B cell (primary cell): ENCODE data around the gene KRT72. TPM values are rescaled to one million over a fixed set of nuclear protein-coding genes. Genes with fewer than 3 reads are reported as not detected.

ENCODE experiments used
- ATAC-seq: fragments of 200-7000 bp; cut with Tn5 transposase; one replicate; pipeline ENCODE4 v1.10.0; 2021; ENCODE audit warnings: low read depth, mild to moderate bottlenecking, moderate number of reproducible peaks, moderate library complexity
- CTCF ChIA-PET: fragments of 350-600 bp; sonication (Branson Sonifier 250); formaldehyde crosslinking; loops from one replicate; lab custom pipeline; 2021; ENCODE audit warnings: antibody characterized with exemption, inconsistent platforms; lab: Charles Lee
- POLR2A ChIA-PET: fragments of 350-600 bp; sonication (Branson Sonifier 250); formaldehyde crosslinking; loops from one replicate; lab custom pipeline; 2021; ENCODE audit warnings: antibody characterized with exemption; lab: Charles Lee
- DNase-seq: peaks from one replicate; pipeline ENCODE4 v3.0.0; 2013
- H2AFZ ChIP-seq: 2 replicates; pipeline ENCODE4 v1.6.1; 2012; ENCODE audit warnings: mild to moderate bottlenecking, low read depth, low read length; ENCODE audit not compliant: insufficient read depth, poor library complexity, severe bottlenecking
- H3K27ac ChIP-seq, 2 donors: 1 replicate in 1 of 2; 2 replicates in 1 of 2; pipeline ENCODE4 v1.5.1; 2012 to 2013; ENCODE audit warnings: low read length in 2 of 2, mild to moderate bottlenecking in 2 of 2, moderate library complexity in 1 of 2
- H3K27me3 ChIP-seq, 4 experiments: fragments of 200-600 bp in 1 of 4; sonication (generic) in 1 of 4; replicated peaks in 1 of 4; 1 replicate in 2 of 4; 2 replicates in 2 of 4; pipeline versions ENCODE4 v1.6.1 to v1.7.0; 2013 to 2016; ENCODE audit warnings: low read length in 3 of 4, mild to moderate bottlenecking in 2 of 4, mixed read lengths in 1 of 4, moderate library complexity in 1 of 4; ENCODE audit not compliant: insufficient read depth in 4 of 4, control insufficient read depth in 3 of 4; ENCODE audit errors: control extremely low read depth in 1 of 4
- H3K36me3 ChIP-seq, 2 experiments: replicated peaks in 1 of 2; 1 replicate in 1 of 2; 2 replicates in 1 of 2; pipeline versions ENCODE4 v1.6.1 to v1.7.1; 2013; ENCODE audit warnings: low read length in 1 of 2; ENCODE audit not compliant: insufficient read depth in 2 of 2, control insufficient read depth in 1 of 2; ENCODE audit errors: control extremely low read depth in 1 of 2, extremely low read depth in 1 of 2
- H3K4me1 ChIP-seq, 2 donors: fragments of 200-600 bp in 1 of 2; sonication (generic) in 1 of 2; 1 replicate in 1 of 2; 2 replicates in 1 of 2; pipeline versions ENCODE4 v1.5.1 to v1.6.1; 2013 to 2017; ENCODE audit warnings: low read length in 2 of 2; ENCODE audit not compliant: control insufficient read depth in 2 of 2, insufficient read depth in 2 of 2
- H3K4me2 ChIP-seq: replicated peaks from 2 replicates; pipeline ENCODE3; 2012; ENCODE audit warnings: mild to moderate bottlenecking, low read depth, low read length; ENCODE audit not compliant: poor library complexity, severe bottlenecking
- H3K4me3 ChIP-seq, 5 experiments: fragments of 200-600 bp in 1 of 5; sonication (generic) in 1 of 5; 1 replicate in 3 of 5; 2 replicates in 2 of 5; pipeline versions ENCODE4 v1.5.1 to v1.7.0; 2011 to 2016; ENCODE audit warnings: low read length in 4 of 5, mild to moderate bottlenecking in 4 of 5, low read depth in 2 of 5, control low read depth in 1 of 5, moderate library complexity in 1 of 5; ENCODE audit not compliant: insufficient read depth in 1 of 5; ENCODE audit errors: control extremely low read depth in 1 of 5, extremely low read depth in 1 of 5
- H3K79me2 ChIP-seq: fragments of 200-600 bp; sonication (generic); one replicate; pipeline ENCODE4 v1.6.0; 2016; ENCODE audit warnings: low read length; ENCODE audit not compliant: control insufficient read depth, insufficient read depth
- H3K9ac ChIP-seq: fragments of 200-600 bp; sonication (generic); 2 replicates; pipeline ENCODE4 v1.6.1; 2017; ENCODE audit warnings: mild to moderate bottlenecking, low read length, moderate library complexity
- H3K9me3 ChIP-seq, 3 donors: one replicate each; pipeline versions ENCODE4 v1.6.1 to v1.7.1; 2013; ENCODE audit warnings: low read length in 2 of 3; ENCODE audit not compliant: control insufficient read depth in 2 of 3, insufficient read depth in 1 of 3; ENCODE audit errors: control extremely low read depth in 1 of 3
- H4K20me1 ChIP-seq: 2 replicates; pipeline ENCODE4 v1.6.0; 2012; ENCODE audit warnings: mild to moderate bottlenecking, low read length; ENCODE audit not compliant: insufficient read depth, control insufficient read depth, poor library complexity, severe bottlenecking
- H3K27ac Mint-ChIP-seq: one replicate; pipeline ENCODE4 v1.8.0; 2021; ENCODE audit warnings: mixed read lengths
- H3K27me3 Mint-ChIP-seq: one replicate; pipeline ENCODE4 v1.8.0; 2021; ENCODE audit warnings: mixed read lengths
- H3K4me1 Mint-ChIP-seq: one replicate; pipeline ENCODE4 v1.8.0; 2021; ENCODE audit warnings: mixed read lengths
- H3K4me3 Mint-ChIP-seq: one replicate; pipeline ENCODE4 v1.8.0; 2021; ENCODE audit warnings: mixed read lengths
- H3K9me3 Mint-ChIP-seq: one replicate; pipeline ENCODE4 v1.8.0; 2022; ENCODE audit warnings: mixed read lengths; ENCODE audit not compliant: insufficient read depth
- EZH2 ChIP-seq: IDR thresholded peaks from 2 replicates; pipeline ENCODE4 v1.6.1; 2012; ENCODE audit warnings: borderline replicate concordance, low read depth, mild to moderate bottlenecking, moderate library complexity, low read length; ENCODE audit not compliant: insufficient read depth, poor library complexity, severe bottlenecking
- WGBS: methylation state at CpG from one replicate; pipeline ENCODE4 v1.1.5; 2013; ENCODE audit warnings: missing lambda C conversion rate; ENCODE audit not compliant: insufficient coverage; 5-methylcytosine and 5-hydroxymethylcytosine counted together
- intact Hi-C: fragments of 100-400 bp; cut with micrococcal nuclease; formaldehyde crosslinking; loops from one replicate; pipeline ENCODE4 v1.10.0; 2022
- polyA plus RNA-seq: library from polyadenylated mRNA; depleted of rRNA; stranded (reverse); fragments of >200 nt; gene quantifications from 2 replicates; pipeline ENCODE4 v1.2.3, GENCODE V29; 2012
- total RNA-seq, 2 donors: library from RNA; stranded (reverse); fragments of 120-200 nt in 1 of 2; gene quantifications; 1 replicate in 1 of 2; 2 replicates in 1 of 2; pipeline versions ENCODE4 v1.2.3 to v1.2.4, GENCODE V29; 2013 to 2022
- TF ChIP-seq, protein P1 (sequence below): fragments of 200-600 bp; IDR thresholded peaks from one replicate; pipeline ENCODE4 v1.8.0; 2022; ENCODE audit warnings: antibody characterized with exemption, mild to moderate bottlenecking

KRT72 gene
- total and polyA plus RNA-seq, 2 donors (not counting 1 experiment from before 2014, with no cell fraction given) = 0.04 TPM; not detected in 1

- ATAC-seq (no peak), DNase-seq (no peak)
- WGBS = 65% methylated on average over 5 of the region's 7 CpGs
- TF ChIP-seq, protein P1, sequence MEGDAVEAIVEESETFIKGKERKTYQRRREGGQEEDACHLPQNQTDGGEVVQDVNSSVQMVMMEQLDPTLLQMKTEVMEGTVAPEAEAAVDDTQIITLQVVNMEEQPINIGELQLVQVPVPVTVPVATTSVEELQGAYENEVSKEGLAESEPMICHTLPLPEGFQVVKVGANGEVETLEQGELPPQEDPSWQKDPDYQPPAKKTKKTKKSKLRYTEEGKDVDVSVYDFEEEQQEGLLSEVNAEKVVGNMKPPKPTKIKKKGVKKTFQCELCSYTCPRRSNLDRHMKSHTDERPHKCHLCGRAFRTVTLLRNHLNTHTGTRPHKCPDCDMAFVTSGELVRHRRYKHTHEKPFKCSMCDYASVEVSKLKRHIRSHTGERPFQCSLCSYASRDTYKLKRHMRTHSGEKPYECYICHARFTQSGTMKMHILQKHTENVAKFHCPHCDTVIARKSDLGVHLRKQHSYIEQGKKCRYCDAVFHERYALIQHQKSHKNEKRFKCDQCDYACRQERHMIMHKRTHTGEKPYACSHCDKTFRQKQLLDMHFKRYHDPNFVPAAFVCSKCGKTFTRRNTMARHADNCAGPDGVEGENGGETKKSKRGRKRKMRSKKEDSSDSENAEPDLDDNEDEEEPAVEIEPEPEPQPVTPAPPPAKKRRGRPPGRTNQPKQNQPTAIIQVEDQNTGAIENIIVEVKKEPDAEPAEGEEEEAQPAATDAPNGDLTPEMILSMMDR = no peak
- TF ChIP-seq EZH2 = no peak
- peaks cover 0 to 5% (median 1%) of the 10 kb centered on the region in 4 experiments for H3K27me3 ChIP-seq
- intact Hi-C loops = no loop called here
- H3K4me3 ChIP-seq = no peak overlapping the region
- no peaks in the 10 kb centered on the region for H3K36me3 ChIP-seq
- H3K9me3 ChIP-seq = no peaks in the 10 kb centered on the region
- POLR2A ChIA-PET = no interaction called here
- no peak overlapping the region for H3K27ac Mint-ChIP-seq
- H3K4me2 ChIP-seq = no peak overlapping the region
- H3K27me3 Mint-ChIP-seq = peaks cover 18% of the 10 kb centered on the region
- no peak overlapping the region for H2AFZ ChIP-seq
- H4K20me1 ChIP-seq = no peaks in the 10 kb centered on the region
- H3K9me3 Mint-ChIP-seq = peaks cover under 1% of the 10 kb centered on the region
- no peaks in the 10 kb centered on the region for H3K79me2 ChIP-seq
- no peaks in the 10 kb centered on the region for H3K4me1 ChIP-seq
- no peak overlapping the region for H3K9ac ChIP-seq
- H3K4me1 Mint-ChIP-seq = no peaks in the 10 kb centered on the region
- no peak overlapping the region for H3K27ac ChIP-seq
- H3K4me3 Mint-ChIP-seq = no peak overlapping the region
- CTCF ChIA-PET = no interaction called here
Observed at GRCh38 chr12:52634266-52635056, 33.2 kb upstream of the KRT72 start.

- no peak overlapping the region for H2AFZ ChIP-seq
- Mint-ChIP-seq H3K4me3 (no peak overlapping the region), H3K4me1 (no peaks in the 10 kb centered on the region), H3K9me3 (no peaks in the 10 kb centered on the region), H3K27me3 (peaks cover 20% of the 10 kb centered on the region), H3K27ac (no peak overlapping the region)
- no peaks in the 10 kb centered on the region for H3K79me2 ChIP-seq
- DNase-seq (no peak), ATAC-seq (no peak)
- no peak overlapping the region for H3K27ac ChIP-seq
- no peak overlapping the region for H3K9ac ChIP-seq
- TF ChIP-seq EZH2 = no peak
- TF ChIP-seq, protein P1 = no peak
- no peak overlapping the region for H3K4me2 ChIP-seq
- ChIA-PET CTCF (interaction anchor here (1.1 kb wide), 1 partner anchor 347 kb away, joined by 3 read pairs; no protein-coding TSS in a partner anchor), POLR2A (no interaction called here)
- H3K4me1 ChIP-seq = no peaks in the 10 kb centered on the region
- 0% methylated on average over 4 of the region's 4 CpGs for WGBS
- intact Hi-C loops = no loop called here
- peaks cover 0 to 5% (median 1%) of the 10 kb centered on the region in 4 experiments for H3K27me3 ChIP-seq
- no peak overlapping the region for H3K4me3 ChIP-seq
- H3K36me3 ChIP-seq = no peaks in the 10 kb centered on the region
- H3K9me3 ChIP-seq = no peaks in the 10 kb centered on the region
- H4K20me1 ChIP-seq = no peaks in the 10 kb centered on the region
Observed at GRCh38 chr12:52633383-52633782, 32.1 kb upstream of the KRT72 start.
